Neural cell (in vitro differentiated cells): ENCODE measurements around the gene TMTC1. TPM values are rescaled to one million over a fixed set of nuclear protein-coding genes. Genes with fewer than 3 reads are reported as not detected.

Experiments used
- H2AFZ ChIP-seq: fragments of 200-600, 300-800 bp; sonication (generic), shearing (Covaris generic); 2 replicates; pipeline ENCODE4 v1.6.0; 2014; ENCODE audit warnings: low read depth, mild to moderate bottlenecking, antibody characterized with exemption, low read length, moderate library complexity
- H3F3A ChIP-seq: fragments of 200-600 bp; shearing (Covaris generic); 2 replicates; pipeline ENCODE4 v1.6.1; 2016; ENCODE audit warnings: mild to moderate bottlenecking, moderate library complexity, mixed read lengths, antibody characterized with exemption, low read length; ENCODE audit not compliant: insufficient read depth, poor library complexity, severe bottlenecking
- H3K27ac ChIP-seq: fragments of 200-600, 300-800 bp; sonication (generic), shearing (Covaris generic); 2 replicates; pipeline ENCODE4 v1.5.1; 2014; ENCODE audit warnings: mild to moderate bottlenecking, low read length, moderate library complexity
- H3K27me3 ChIP-seq: fragments of 300-800, 200-600 bp; sonication (generic), shearing (Covaris generic); 2 replicates; pipeline ENCODE4 v1.6.0; 2014; ENCODE audit warnings: mild to moderate bottlenecking, low read depth, low read length, moderate library complexity; ENCODE audit not compliant: insufficient read depth
- H3K36me3 ChIP-seq: fragments of 300-800, 200-600 bp; sonication (generic), shearing (Covaris generic); 2 replicates; pipeline ENCODE4 v1.5.1; 2014; ENCODE audit warnings: mild to moderate bottlenecking, antibody characterized with exemption, low read length, moderate library complexity; ENCODE audit not compliant: insufficient read depth
- H3K4me2 ChIP-seq: fragments of 300-800, 200-600 bp; sonication (generic), shearing (Covaris generic); 2 replicates; pipeline ENCODE4 v1.6.0; 2014; ENCODE audit warnings: mild to moderate bottlenecking, low read length
- H3K4me3 ChIP-seq: fragments of 300-800, 200-600 bp; sonication (generic), shearing (Covaris generic); 2 replicates; pipeline ENCODE4 v1.5.1; 2014; ENCODE audit warnings: mild to moderate bottlenecking, low read length, moderate library complexity
- H3K79me2 ChIP-seq: fragments of 200-600 bp; shearing (Covaris generic); replicated peaks from 2 replicates; pipeline ENCODE4 v1.6.0; 2014; ENCODE audit warnings: mild to moderate bottlenecking, low read length, moderate library complexity; ENCODE audit not compliant: insufficient read depth
- H3K9ac ChIP-seq: fragments of 300-800, 200-600 bp; sonication (generic), shearing (Covaris generic); 2 replicates; pipeline ENCODE4 v1.6.1; 2016; ENCODE audit warnings: mild to moderate bottlenecking, low read length, mixed read lengths
- H3K9me2 ChIP-seq: fragments of 200-600 bp; shearing (Covaris generic); 2 replicates; pipeline ENCODE4 v1.6.1; 2016; ENCODE audit warnings: mild to moderate bottlenecking, low read length, mixed read lengths; ENCODE audit not compliant: insufficient read depth
- H3K9me3 ChIP-seq: fragments of 200-600, 300-800 bp; sonication (generic), shearing (Covaris generic); 2 replicates; pipeline ENCODE4 v1.6.1; 2016; ENCODE audit warnings: mild to moderate bottlenecking, mixed run types, low read length, moderate library complexity, mixed read lengths
- H4K20me1 ChIP-seq: fragments of 200-600 bp; shearing (Covaris generic); 2 replicates; pipeline ENCODE4 v1.6.1; 2016; ENCODE audit warnings: mild to moderate bottlenecking, mixed run types; ENCODE audit not compliant: insufficient read depth
- CTCF ChIP-seq: fragments of 450-650 bp; IDR thresholded peaks from 2 replicates; pipeline ENCODE4 v1.5.1; 2014; ENCODE audit warnings: antibody characterized with exemption, mild to moderate bottlenecking, moderate library complexity; ENCODE audit not compliant: poor library complexity, severe bottlenecking
- EP300 ChIP-seq: fragments of 450-650 bp; conservative IDR thresholded peaks from 2 replicates; pipeline ENCODE4 v1.6.1; 2014; ENCODE audit warnings: antibody characterized with exemption, mild to moderate bottlenecking, moderate library complexity; ENCODE audit not compliant: poor library complexity, severe bottlenecking
- EZH2 ChIP-seq: fragments of 200-600, 300-800 bp; shearing (Covaris generic), sonication (generic); IDR thresholded peaks from 2 replicates; pipeline ENCODE4 v1.6.1; 2014; ENCODE audit warnings: antibody characterized with exemption, low read length, borderline replicate concordance, mild to moderate bottlenecking; ENCODE audit not compliant: insufficient read depth, poor library complexity, severe bottlenecking
- MXI1 ChIP-seq: fragments of 450-650 bp; conservative IDR thresholded peaks from 2 replicates; pipeline ENCODE4 v1.6.1; 2014; ENCODE audit warnings: antibody characterized with exemption, mild to moderate bottlenecking; ENCODE audit not compliant: poor library complexity, severe bottlenecking
- POLR2AphosphoS5 ChIP-seq: IDR thresholded peaks from 2 replicates; pipeline ENCODE4 v1.6.1; 2012
- RAD21 ChIP-seq: fragments of 450-650 bp; conservative IDR thresholded peaks from 2 replicates; pipeline ENCODE4 v1.6.1; 2014; ENCODE audit warnings: antibody characterized with exemption, mild to moderate bottlenecking, moderate library complexity
- SMC3 ChIP-seq: fragments of 450-650 bp; conservative IDR thresholded peaks from 2 replicates; pipeline ENCODE4 v1.6.1; 2014; ENCODE audit warnings: antibody characterized with exemption, mild to moderate bottlenecking, moderate library complexity; ENCODE audit not compliant: poor library complexity
- TAF1 ChIP-seq: IDR thresholded peaks from 2 replicates; pipeline ENCODE4 v1.6.1; 2012; ENCODE audit warnings: low read depth
- polyA plus RNA-seq: library from polyadenylated mRNA; depleted of rRNA; stranded (reverse); fragments of >200 nt; gene quantifications from 2 replicates; pipeline ENCODE4 v1.2.3, GENCODE V29; 2014
- TF ChIP-seq, protein P1 (sequence below): IDR thresholded peaks from 2 replicates; pipeline ENCODE4 v1.6.1; 2012; ENCODE audit warnings: borderline replicate concordance

TMTC1 gene
- polyA plus RNA-seq, 1 donor from 2014 or later = 10.0 TPM

- no peaks in the 10 kb centered on the region for H3K36me3 ChIP-seq
- no peak overlapping the region for H3K9ac ChIP-seq
- no peak overlapping the region for H3K27ac ChIP-seq
- H3F3A ChIP-seq = no peaks in the 10 kb centered on the region
- no peaks in the 10 kb centered on the region for H4K20me1 ChIP-seq
- H3K4me2 ChIP-seq = no peak overlapping the region
- H3K79me2 ChIP-seq = no peaks in the 10 kb centered on the region
- no peak overlapping the region for H2AFZ ChIP-seq
- H3K4me3 ChIP-seq = no peak overlapping the region
- H3K9me3 ChIP-seq = no peaks in the 10 kb centered on the region
- TF ChIP-seq POLR2AphosphoS5 (no peak), MXI1 (no peak), TAF1 (no peak), EZH2 (no peak), EP300 (no peak), CTCF (no peak), RAD21 (no peak), SMC3 (no peak)
- TF ChIP-seq, protein P1, sequence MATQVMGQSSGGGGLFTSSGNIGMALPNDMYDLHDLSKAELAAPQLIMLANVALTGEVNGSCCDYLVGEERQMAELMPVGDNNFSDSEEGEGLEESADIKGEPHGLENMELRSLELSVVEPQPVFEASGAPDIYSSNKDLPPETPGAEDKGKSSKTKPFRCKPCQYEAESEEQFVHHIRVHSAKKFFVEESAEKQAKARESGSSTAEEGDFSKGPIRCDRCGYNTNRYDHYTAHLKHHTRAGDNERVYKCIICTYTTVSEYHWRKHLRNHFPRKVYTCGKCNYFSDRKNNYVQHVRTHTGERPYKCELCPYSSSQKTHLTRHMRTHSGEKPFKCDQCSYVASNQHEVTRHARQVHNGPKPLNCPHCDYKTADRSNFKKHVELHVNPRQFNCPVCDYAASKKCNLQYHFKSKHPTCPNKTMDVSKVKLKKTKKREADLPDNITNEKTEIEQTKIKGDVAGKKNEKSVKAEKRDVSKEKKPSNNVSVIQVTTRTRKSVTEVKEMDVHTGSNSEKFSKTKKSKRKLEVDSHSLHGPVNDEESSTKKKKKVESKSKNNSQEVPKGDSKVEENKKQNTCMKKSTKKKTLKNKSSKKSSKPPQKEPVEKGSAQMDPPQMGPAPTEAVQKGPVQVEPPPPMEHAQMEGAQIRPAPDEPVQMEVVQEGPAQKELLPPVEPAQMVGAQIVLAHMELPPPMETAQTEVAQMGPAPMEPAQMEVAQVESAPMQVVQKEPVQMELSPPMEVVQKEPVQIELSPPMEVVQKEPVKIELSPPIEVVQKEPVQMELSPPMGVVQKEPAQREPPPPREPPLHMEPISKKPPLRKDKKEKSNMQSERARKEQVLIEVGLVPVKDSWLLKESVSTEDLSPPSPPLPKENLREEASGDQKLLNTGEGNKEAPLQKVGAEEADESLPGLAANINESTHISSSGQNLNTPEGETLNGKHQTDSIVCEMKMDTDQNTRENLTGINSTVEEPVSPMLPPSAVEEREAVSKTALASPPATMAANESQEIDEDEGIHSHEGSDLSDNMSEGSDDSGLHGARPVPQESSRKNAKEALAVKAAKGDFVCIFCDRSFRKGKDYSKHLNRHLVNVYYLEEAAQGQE = no peak
- H3K9me2 ChIP-seq = no peaks in the 10 kb centered on the region
- H3K27me3 ChIP-seq = no peaks in the 10 kb centered on the region
Measured at GRCh38 chr12:29451888-29452287, 331.9 kb downstream of the TMTC1 start.
